Mucosa of rectum (tissue), 2 donors: ENCODE data around the gene MYOZ1.
"Not testable (repeated sequence)": the region's sequence is repeated elsewhere in the genome, so short reads cannot be mapped to it uniquely, and the experiment has no call there.

Experiments used
- H3K27ac ChIP-seq, 2 donors: one replicate each; pipeline ENCODE4 v1.7.0; 2013; ENCODE audit warnings: inconsistent platforms in 2 of 2, low read depth in 2 of 2, low read length in 2 of 2
- H3K27me3 ChIP-seq, 2 donors: one replicate each; pipeline ENCODE4 v1.7.0; 2013; ENCODE audit warnings: low read length in 2 of 2; ENCODE audit not compliant: control insufficient read depth in 2 of 2, insufficient read depth in 2 of 2
- H3K36me3 ChIP-seq, 2 donors: one replicate each; pipeline ENCODE4 v1.7.0; 2013; ENCODE audit warnings: low read length in 2 of 2; ENCODE audit not compliant: control insufficient read depth in 2 of 2, insufficient read depth in 2 of 2
- H3K4me1 ChIP-seq, 2 donors: one replicate each; pipeline ENCODE4 v1.7.0; 2013; ENCODE audit warnings: low read length in 2 of 2, mild to moderate bottlenecking in 1 of 2; ENCODE audit not compliant: control insufficient read depth in 2 of 2, insufficient read depth in 2 of 2
- H3K4me3 ChIP-seq, 2 donors: one replicate each; pipeline ENCODE4 v1.7.0; 2013; ENCODE audit warnings: low read length in 2 of 2
- H3K9ac ChIP-seq, 2 donors: one replicate each; pipeline ENCODE4 v1.7.0; 2013; ENCODE audit warnings: low read length in 2 of 2, low read depth in 1 of 2, mild to moderate bottlenecking in 1 of 2
- H3K9me3 ChIP-seq, 2 donors: one replicate each; pipeline ENCODE4 v1.7.0; 2013; ENCODE audit warnings: low read length in 2 of 2; ENCODE audit not compliant: control insufficient read depth in 2 of 2
- donor health status: healthy.
- donor health status: Normal muscosa, but diverticular disease.

The MYOZ1 gene, protein sequence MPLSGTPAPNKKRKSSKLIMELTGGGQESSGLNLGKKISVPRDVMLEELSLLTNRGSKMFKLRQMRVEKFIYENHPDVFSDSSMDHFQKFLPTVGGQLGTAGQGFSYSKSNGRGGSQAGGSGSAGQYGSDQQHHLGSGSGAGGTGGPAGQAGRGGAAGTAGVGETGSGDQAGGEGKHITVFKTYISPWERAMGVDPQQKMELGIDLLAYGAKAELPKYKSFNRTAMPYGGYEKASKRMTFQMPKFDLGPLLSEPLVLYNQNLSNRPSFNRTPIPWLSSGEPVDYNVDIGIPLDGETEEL

DNA sequence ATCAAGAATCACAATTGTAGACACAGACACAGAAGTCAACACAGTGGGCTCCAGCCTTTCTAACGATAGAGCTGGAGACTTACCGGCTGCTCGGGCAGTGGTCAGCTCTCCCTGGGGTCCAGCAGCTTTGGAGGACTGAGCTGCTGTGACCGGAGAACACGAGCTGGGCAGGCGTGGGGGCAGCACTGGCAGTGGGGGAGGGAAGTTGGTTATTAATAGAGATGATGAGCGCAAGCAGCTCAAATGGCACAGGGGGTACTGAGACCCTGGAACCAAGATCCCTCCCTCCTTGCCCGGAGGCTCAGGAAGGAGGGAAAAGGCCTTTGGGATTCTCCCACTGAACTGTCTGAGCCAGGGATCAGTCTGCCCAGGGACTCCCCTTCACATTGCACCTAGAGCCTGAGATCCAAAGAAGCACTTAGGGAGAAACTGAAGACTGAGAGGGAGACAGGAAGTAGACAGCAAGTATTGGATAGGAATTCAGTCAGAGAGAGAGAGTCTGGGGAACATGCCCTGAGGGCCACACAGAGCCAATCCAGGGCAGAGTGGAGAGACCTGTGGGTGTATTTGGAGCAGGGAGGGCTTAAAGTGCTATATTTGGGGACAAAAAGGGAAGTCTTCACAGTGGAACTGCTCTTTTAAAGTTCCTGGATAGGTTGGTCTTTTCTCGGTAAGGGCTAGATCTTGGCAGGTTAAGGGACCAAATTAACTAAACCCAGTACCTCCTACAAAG is at the start of gene MYOZ1:
TSS of gene MYOZ1 (minus strand) at position 147 of the 733 bp plus-strand sequence. CDS start 1,457 bp downstream, outside the sequence.
- no peak within 1 kb of the TSS for H3K4me3 ChIP-seq
- no peaks in the 10 kb centered on the region for H3K9me3 ChIP-seq
- H3K36me3 ChIP-seq: no peaks in the 10 kb centered on the region
- H3K9ac ChIP-seq: no peak within 1 kb of the TSS
- H3K27me3 ChIP-seq: no peaks in the 10 kb centered on the region
- H3K27ac ChIP-seq: no peak within 1 kb of the TSS
- H3K4me1 ChIP-seq: peaks cover 0 to 4% of the 10 kb centered on the region in 2 donors

DNA sequence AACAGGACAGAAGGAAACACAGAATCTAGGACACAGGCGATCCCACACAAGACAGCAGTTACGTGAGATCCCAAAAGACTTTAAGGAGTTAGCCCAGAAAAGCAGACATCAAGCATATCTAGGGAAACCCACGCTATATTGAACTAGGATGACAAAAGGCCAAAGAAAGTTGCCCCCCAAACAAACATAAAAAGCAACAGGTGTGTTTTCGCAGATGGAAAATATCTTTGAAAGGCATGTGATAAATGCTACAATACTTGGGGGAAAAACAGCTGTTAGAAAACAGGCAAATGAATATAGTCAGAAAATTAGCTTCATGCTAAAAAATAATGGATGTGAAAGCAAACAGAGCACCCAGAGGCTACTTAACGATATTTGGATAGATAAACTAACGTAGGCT is 49.5 kb upstream of the MYOZ1 start:
- H3K36me3 ChIP-seq, H3K9ac ChIP-seq, H3K4me1 ChIP-seq, H3K27me3 ChIP-seq, H3K27ac ChIP-seq, H3K9me3 ChIP-seq, H3K4me3 ChIP-seq: not testable (repeated sequence)

DNA sequence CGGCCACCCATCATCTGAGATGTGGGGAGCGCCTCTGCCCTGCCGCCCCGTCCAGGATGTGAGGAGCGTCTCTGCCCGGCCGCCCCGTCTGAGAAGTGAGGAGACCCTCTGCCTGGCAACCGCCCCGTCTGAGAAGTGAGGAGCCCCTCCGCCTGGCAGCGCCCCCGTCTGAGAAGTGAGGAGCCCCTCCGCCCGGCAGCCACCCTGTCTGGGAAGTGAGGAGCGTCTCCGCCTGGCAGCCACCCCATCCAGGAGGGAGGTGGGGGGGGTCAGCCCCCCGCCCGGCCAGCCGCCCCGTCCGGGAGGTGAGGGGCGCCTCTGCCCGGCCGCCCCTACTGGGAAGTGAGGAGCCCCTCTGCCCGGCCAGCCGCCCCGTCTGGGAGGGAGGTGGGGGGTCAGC is 48.3 kb upstream of the MYOZ1 start:
- not testable (repeated sequence) for H3K9ac ChIP-seq, H3K4me3 ChIP-seq, H3K27ac ChIP-seq, H3K4me1 ChIP-seq, H3K36me3 ChIP-seq, H3K9me3 ChIP-seq, H3K27me3 ChIP-seq

DNA sequence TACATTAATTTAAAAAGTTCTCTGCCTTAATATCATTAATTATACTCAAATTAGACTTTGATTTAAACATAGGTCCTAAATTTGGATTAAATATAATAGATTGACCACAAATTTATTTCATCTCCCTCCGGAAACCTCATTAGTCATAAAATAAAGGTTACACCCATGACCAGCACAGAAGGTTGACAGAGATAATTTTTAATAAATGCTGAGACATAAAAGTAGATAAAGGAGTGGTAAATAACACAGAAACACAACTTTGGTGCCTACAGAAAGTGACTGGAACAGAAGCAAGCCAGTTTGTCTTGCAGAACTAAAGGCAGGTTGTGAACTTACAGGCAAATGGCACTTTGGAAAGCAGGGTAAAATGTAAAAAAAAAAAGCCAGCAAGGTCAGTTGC is 46.4 kb upstream of the MYOZ1 start:
- not testable (repeated sequence) for H3K27me3 ChIP-seq, H3K9ac ChIP-seq, H3K9me3 ChIP-seq, H3K4me1 ChIP-seq, H3K27ac ChIP-seq, H3K4me3 ChIP-seq, H3K36me3 ChIP-seq

DNA sequence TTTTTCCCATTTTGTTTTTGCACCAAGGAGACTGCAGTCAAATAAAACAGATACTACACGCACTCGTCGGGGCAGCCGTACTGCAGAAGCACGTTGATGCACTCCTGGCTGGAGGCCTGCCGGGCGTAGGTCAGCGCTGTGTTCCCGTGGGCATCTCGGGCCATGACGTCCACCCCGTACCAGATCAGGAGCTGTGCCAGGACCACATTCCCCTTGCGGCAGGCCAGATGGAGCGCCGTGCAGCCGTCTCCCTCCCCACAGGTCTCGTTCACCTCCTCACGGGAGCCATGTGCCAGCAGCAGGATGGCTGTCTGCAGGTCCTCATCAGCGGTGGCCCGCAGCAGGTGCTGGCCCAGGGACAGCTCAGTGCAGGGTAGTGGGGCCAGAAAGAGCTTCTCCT is 33.3 kb upstream of the MYOZ1 start:
- H3K4me1 ChIP-seq, H3K27ac ChIP-seq, H3K9me3 ChIP-seq, H3K9ac ChIP-seq, H3K4me3 ChIP-seq, H3K27me3 ChIP-seq, H3K36me3 ChIP-seq: not testable (repeated sequence)

DNA sequence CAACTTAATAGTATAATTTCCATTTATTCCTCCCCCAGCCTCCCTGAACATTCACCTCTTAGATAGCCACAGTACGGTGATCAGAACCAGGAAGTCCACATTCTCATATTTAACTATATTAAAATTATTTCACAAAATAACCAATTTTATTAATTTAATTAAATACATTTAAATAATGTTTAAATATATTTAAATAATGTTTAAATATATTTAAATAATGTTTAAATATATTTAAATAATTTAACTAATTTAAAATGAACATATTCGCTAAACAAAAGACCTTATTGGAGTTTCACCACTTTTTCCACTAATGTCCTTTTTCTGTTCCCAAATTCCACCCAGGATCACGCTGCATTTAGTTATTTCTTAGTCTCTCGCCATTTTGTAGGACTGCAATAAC is 27.1 kb upstream of the MYOZ1 start:
- H3K27me3 ChIP-seq: not testable (repeated sequence)

DNA sequence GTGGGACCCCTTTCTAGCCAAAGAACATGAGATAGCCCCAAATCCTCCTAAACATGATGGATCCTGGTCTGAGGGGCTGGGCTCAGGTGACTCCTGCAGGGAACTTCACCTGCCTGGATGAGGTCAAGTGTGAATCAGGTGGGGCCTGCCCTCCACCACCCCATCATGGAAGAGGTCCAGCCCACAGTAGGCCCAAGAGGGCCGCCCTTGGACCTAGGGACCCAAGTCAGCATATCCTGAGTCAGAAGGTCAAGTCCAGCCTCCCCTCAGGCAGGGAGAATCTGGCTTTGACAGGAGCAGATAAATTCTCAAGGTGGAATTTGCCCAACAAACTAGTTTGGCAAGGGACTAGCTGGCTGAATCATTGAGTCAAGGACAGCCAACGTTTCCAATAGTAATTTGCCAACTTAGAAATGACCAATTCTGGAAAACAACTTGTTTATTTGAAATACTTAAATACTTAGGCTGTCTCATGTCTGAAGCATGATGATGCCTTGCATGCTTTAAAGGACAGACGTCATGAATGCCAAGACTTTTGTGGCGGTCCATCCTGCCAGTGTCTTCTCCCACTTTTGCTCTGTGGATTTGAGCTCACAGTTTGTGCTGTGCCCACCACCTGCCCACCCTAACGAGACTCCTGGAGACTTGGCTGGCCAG is 25.0 kb upstream of the MYOZ1 start:
- H3K9me3 ChIP-seq, H3K36me3 ChIP-seq, H3K4me1 ChIP-seq, H3K4me3 ChIP-seq, H3K27ac ChIP-seq, H3K27me3 ChIP-seq, H3K9ac ChIP-seq: not testable (repeated sequence)

More for the DNA sequence above, 27.1 kb upstream of the MYOZ1 start:
- not testable (repeated sequence) for H3K4me3 ChIP-seq, H3K36me3 ChIP-seq, H3K9ac ChIP-seq, H3K4me1 ChIP-seq, H3K27ac ChIP-seq, H3K9me3 ChIP-seq

DNA sequence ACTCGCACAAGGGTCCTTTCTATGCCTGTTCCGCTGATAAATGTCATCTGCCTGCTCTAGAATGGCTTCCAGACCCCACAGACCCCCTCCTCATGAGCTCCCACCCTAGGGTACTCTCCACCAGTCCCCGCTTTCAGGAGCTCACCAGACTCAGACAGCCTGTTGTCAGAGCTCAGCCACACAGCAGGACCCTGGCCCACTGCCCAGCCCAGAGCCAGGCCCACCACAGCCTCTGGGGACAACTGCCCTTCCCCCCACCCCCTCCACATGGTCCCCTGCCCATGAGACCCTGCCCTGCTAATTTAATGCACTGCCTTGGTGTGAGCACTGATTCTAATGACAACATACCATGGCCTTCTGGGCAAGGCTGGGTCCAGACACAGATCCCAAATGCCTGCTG is 24.3 kb upstream of the MYOZ1 start:
- H3K9me3 ChIP-seq, H3K9ac ChIP-seq, H3K27ac ChIP-seq, H3K27me3 ChIP-seq, H3K4me1 ChIP-seq, H3K36me3 ChIP-seq, H3K4me3 ChIP-seq: not testable (repeated sequence)

DNA sequence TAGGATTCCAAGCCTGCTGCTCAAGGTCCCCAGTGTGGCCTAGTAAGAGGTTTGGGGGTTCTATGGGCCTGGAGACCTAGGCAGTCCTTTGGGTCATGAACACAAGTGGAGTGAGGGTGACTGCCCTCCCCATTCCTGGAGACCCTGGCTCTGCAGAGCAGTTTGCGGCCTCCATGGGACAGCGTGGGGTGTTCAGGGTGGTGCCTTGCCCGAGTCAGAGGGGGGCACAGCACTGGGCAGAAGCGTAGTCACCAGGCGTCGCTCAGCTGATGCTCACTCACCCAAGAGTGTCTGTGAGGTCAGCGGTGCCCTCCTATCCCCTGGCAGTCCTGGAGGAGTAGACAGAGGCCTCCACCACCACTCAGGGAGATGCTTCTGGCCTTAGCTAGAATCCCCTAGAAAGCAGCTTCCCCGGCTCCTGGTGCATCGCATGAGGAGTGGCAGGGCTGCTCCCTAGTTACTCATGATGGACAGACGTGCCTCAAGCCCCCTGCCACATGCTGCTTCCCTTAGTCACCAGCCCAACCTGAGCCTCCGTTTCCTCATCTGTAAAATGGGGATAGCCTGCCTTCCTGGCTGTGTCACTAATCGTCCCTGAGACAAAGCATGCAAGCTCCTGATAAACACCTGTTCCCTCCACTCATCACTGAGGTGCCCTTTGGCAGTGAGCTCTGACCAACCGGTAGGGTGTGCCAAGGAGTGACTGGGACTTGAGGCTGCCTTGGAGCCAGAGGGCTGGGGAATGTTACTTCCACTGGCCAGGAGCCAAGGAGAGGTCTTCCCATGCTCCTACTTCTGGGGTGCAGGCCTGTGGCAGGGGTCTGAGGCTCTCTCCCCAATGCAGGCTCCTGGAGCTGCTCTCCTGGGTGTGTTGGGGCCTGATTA is 23.1 kb upstream of the MYOZ1 start:
- H3K9ac ChIP-seq, H3K36me3 ChIP-seq, H3K4me3 ChIP-seq, H3K27me3 ChIP-seq, H3K27ac ChIP-seq, H3K4me1 ChIP-seq, H3K9me3 ChIP-seq: not testable (repeated sequence)

DNA sequence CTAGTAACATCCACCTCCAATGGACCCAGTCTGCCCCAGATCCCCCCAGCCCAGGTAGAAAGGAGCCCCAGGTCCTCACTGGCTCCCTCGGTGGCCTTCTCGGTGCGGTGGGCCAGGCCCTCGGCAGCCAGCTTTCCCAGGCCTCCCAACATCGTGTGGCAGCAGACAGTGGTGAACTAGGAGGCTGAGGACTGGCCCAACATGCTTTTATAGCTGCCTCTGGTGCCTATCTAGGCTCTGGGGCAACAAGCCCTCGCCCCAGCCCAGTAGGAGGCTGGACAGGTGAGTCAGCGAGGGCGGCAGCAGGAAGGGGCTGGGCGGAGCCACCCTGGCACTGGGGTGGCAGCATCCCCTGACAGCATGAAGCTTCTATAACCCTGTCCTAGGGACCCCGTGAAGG is 22.3 kb upstream of the MYOZ1 start:
- H3K9me3 ChIP-seq, H3K4me3 ChIP-seq, H3K9ac ChIP-seq, H3K36me3 ChIP-seq, H3K27ac ChIP-seq, H3K4me1 ChIP-seq, H3K27me3 ChIP-seq: not testable (repeated sequence)
